Stimulated activated CD4-positive, alpha-beta T cell treated with anti-CD3 and anti-CD28 coated beads, TNF-alpha, amount 100 ng/mL, for 48 hours (primary cell): Measurements from ENCODE around the gene RPL36A.

Source experiments
- DNase-seq, 3 donors: peaks; one replicate each; pipeline ENCODE4 v3.0.0-alpha.2; 2020; ENCODE audit warnings: low read depth in 3 of 3

Gene RPL36A

GRCh38 chrX:101442085-101442484, 51.3 kb downstream of the RPL36A start:
- no peak for DNase-seq
